ENCODE results near the gene FERMT2. TPM values are rescaled to one million over a fixed set of nuclear protein-coding genes. Genes with fewer than 3 reads are reported as not detected.

Gene FERMT2
- total RNA-seq, 2 experiments from 2014 or later = 0.77 to 1.0 TPM

DNA sequence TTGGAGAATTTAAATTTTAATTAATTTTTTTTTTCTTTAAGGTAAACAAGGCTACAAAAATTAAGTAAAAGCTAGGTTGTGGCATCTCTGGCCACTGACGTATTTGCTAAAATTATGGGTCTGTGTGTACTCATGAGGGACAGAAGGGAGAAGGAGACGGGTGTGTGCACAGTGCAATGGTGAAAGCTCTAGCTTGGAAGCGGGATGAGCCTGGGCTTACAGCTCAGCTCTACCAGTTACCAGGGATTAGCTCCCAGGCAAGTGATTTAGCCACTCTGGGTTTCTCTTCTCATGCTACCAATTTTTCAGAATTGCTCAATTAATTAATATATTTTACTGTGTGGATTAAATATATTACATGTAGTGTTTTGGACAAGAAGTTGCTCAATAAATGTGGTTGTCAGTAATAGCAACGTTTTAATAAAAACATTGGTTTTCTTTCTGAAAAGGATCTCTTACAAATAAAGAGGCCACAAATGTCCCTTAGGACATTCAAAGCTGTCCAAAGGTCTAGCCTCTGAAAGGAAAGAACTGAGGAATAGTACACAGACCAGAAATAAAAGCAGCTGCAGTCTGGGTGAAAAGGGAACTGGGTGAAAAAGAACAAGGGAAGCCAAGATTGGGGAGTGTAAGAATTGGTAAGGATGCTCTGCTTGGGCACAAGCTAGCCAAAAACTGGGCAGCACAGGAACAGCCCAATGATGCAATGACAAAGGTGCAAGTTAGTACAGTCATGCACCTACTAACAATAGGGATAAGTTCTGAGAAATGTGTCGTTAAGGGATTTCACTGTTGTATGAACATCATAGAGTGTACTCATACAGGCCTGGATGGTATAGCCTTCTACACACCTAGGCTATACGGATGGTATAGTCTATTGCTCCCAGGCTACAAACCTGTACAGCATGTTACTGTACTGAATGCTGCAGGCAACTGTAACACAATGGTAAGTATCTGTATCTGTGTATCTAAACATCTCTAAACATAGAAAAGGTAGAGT lies 61.7 kb downstream of the FERMT2 start:
- ATAC-seq = no peak
- Mint-ChIP-seq H3K27ac (no peak overlapping the region), H3K27me3 (no peaks in the 10 kb centered on the region), H3K36me3 (ENCODE audit: low read depth) (no peaks in the 10 kb centered on the region), H3K4me1 (ENCODE audit: low read depth) (no peaks in the 10 kb centered on the region), H3K4me3 (no peak overlapping the region), H3K9me3 (no peaks in the 10 kb centered on the region)
- TF ChIP-seq, protein P1, sequence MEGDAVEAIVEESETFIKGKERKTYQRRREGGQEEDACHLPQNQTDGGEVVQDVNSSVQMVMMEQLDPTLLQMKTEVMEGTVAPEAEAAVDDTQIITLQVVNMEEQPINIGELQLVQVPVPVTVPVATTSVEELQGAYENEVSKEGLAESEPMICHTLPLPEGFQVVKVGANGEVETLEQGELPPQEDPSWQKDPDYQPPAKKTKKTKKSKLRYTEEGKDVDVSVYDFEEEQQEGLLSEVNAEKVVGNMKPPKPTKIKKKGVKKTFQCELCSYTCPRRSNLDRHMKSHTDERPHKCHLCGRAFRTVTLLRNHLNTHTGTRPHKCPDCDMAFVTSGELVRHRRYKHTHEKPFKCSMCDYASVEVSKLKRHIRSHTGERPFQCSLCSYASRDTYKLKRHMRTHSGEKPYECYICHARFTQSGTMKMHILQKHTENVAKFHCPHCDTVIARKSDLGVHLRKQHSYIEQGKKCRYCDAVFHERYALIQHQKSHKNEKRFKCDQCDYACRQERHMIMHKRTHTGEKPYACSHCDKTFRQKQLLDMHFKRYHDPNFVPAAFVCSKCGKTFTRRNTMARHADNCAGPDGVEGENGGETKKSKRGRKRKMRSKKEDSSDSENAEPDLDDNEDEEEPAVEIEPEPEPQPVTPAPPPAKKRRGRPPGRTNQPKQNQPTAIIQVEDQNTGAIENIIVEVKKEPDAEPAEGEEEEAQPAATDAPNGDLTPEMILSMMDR (IDR thresholded peaks at IDR 0.05) = no peak
- ChIA-PET CTCF (interaction anchor here (0.8 to 1.2 kb wide), 3 partner anchors 56 to 417 kb away, joined by 3 read pairs; no protein-coding TSS in a partner anchor), POLR2A (interaction anchor here (0.6 kb wide), 1 partner anchor 11 kb away, joined by 4 read pairs; no protein-coding TSS in a partner anchor)
- DNase-seq = no peak
- intact Hi-C loops (cut with micrococcal nuclease) = no loop called here

DNA sequence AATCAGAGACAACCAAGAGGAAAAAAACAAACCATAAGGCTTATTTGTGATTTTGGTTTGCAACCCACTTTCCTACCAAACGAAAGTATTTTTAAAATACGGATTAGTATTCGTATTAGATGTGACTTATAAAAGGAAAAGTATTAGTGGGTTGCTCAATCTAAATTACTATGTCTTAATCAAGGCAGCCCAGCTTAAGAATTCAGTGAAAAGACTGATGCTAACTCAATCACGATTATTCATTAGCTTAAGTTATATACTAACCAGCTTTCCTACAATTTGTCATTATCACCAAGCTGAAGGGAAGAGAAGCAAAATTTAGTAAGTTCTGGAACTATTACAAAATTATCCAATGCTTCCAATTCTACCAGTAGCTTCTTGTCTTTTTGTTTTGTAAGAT lies 62.7 kb downstream of the FERMT2 start:
- Mint-ChIP-seq H3K4me1 (ENCODE audit: low read depth) (no peaks in the 10 kb centered on the region), H3K36me3 (ENCODE audit: low read depth) (no peaks in the 10 kb centered on the region), H3K27me3 (no peaks in the 10 kb centered on the region), H3K27ac (no peak overlapping the region), H3K4me3 (no peak overlapping the region), H3K9me3 (no peaks in the 10 kb centered on the region)
- no peak for ATAC-seq
- DNase-seq = no peak
- ChIA-PET POLR2A (no interaction called here), CTCF (interaction anchor here (0.8 to 1.2 kb wide), 3 partner anchors 57 to 418 kb away, joined by 3 read pairs; no protein-coding TSS in a partner anchor)
- intact Hi-C loops (cut with micrococcal nuclease) = no loop called here
- TF ChIP-seq, protein P1 (IDR thresholded peaks at IDR 0.05) = no peak

- no peak for DNase-seq
- ChIA-PET CTCF (no interaction called here), POLR2A (no interaction called here)
- no peaks in the 10 kb centered on the region for H3K36me3 Mint-ChIP-seq (ENCODE audit: low read depth)
- no peaks in the 10 kb centered on the region for H3K9me3 Mint-ChIP-seq
- H3K4me3 Mint-ChIP-seq = no peak overlapping the region
- intact Hi-C loops (cut with micrococcal nuclease) = no loop called here
- H3K4me1 Mint-ChIP-seq (ENCODE audit: low read depth) = no peaks in the 10 kb centered on the region
- no peak overlapping the region for H3K27ac Mint-ChIP-seq
- no peak for ATAC-seq
- TF ChIP-seq, protein P1 (IDR thresholded peaks at IDR 0.05) = no peak
- H3K27me3 Mint-ChIP-seq = no peaks in the 10 kb centered on the region
These were observed 65.6 kb downstream of the FERMT2 start for GRCh38 chr14:52885230-52885629.

DNA sequence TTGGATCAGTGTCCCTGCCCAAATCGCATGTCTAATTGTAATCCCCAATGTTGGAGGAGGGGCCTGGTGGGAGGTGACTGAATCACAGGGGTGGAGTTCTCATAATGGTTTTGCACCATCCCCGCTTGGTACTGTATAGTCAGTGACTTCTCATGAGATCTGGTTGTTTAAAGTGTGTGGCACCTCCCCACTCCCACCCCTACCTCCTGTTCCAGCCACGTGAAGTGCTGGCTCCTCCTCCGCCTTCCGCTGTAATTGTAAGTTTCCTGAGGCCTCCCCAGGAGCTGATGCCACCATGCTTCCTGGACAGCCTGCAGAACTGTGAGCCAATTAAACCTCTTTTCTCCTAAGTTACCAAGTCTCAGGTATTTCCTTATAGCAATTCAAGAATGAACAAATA lies 67.2 kb downstream of the FERMT2 start:
- no peak for DNase-seq
- no peaks in the 10 kb centered on the region for H3K27me3 Mint-ChIP-seq
- H3K4me3 Mint-ChIP-seq = no peak overlapping the region
- TF ChIP-seq, protein P1 (IDR thresholded peaks at IDR 0.05) = no peak
- no peaks in the 10 kb centered on the region for H3K9me3 Mint-ChIP-seq
- intact Hi-C loops (cut with micrococcal nuclease) = no loop called here
- POLR2A ChIA-PET = no interaction called here
- no peak for ATAC-seq
- CTCF ChIA-PET = no interaction called here
- H3K27ac Mint-ChIP-seq = no peak overlapping the region
- no peaks in the 10 kb centered on the region for H3K4me1 Mint-ChIP-seq (ENCODE audit: low read depth)
- H3K36me3 Mint-ChIP-seq (ENCODE audit: low read depth) = no peaks in the 10 kb centered on the region

DNA sequence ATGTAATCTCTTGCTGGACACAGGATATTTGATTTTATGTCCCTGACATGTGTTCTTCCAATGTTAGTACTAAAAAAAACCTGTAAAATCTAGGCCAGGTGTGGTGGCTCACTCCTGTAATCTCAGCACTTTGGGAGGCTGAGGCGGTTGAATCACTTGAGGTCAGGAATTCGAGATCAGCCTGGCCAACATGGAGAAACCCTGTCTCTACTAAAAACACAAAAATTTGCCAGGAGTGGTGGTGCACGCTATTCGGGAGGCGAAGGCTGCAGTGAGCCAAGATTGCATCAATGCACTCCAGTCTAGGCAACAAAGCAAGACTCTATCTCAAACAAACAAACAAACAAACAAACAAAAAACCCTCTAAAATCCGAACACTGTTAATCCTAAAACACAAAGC lies 68.0 kb downstream of the FERMT2 start:
- CTCF ChIA-PET = interaction anchor here (1.2 to 1.8 kb wide), 2 partner anchors 78 to 423 kb away, joined by 3 to 5 read pairs; no protein-coding TSS in a partner anchor
- no peaks in the 10 kb centered on the region for H3K4me1 Mint-ChIP-seq (ENCODE audit: low read depth)
- POLR2A ChIA-PET = no interaction called here

More for the DNA sequence above, 68.0 kb downstream of the FERMT2 start:
- Mint-ChIP-seq H3K9me3 (no peaks in the 10 kb centered on the region), H3K4me3 (no peak overlapping the region), H3K36me3 (ENCODE audit: low read depth) (no peaks in the 10 kb centered on the region), H3K27ac (no peak overlapping the region), H3K27me3 (no peaks in the 10 kb centered on the region)
- TF ChIP-seq, protein P1 (IDR thresholded peaks at IDR 0.05) = no peak
- DNase-seq (no peak), ATAC-seq (no peak)
- intact Hi-C loops (cut with micrococcal nuclease) = no loop called here

Data from activated CD8-positive, alpha-beta T cell treated with anti-CD3 and anti-CD28 coated beads for 36 hours (primary cell).